ENCODE data around the gene PCDHGC3. TPM values are rescaled to one million over a fixed set of nuclear protein-coding genes. Genes with fewer than 3 reads are reported as not detected.

The PCDHGC3 gene
- total RNA-seq, 1 donor = 36.3 TPM

- TF ChIP-seq, protein P1, sequence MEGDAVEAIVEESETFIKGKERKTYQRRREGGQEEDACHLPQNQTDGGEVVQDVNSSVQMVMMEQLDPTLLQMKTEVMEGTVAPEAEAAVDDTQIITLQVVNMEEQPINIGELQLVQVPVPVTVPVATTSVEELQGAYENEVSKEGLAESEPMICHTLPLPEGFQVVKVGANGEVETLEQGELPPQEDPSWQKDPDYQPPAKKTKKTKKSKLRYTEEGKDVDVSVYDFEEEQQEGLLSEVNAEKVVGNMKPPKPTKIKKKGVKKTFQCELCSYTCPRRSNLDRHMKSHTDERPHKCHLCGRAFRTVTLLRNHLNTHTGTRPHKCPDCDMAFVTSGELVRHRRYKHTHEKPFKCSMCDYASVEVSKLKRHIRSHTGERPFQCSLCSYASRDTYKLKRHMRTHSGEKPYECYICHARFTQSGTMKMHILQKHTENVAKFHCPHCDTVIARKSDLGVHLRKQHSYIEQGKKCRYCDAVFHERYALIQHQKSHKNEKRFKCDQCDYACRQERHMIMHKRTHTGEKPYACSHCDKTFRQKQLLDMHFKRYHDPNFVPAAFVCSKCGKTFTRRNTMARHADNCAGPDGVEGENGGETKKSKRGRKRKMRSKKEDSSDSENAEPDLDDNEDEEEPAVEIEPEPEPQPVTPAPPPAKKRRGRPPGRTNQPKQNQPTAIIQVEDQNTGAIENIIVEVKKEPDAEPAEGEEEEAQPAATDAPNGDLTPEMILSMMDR (IDR thresholded peaks at IDR 0.05; ENCODE audit: insufficient read depth, low read depth, low read length) = no peak
- no peak for DNase-seq (ENCODE audit: low read depth)
- no peak overlapping the region for H3K4me3 ChIP-seq (ENCODE audit: low read depth, low read length)
Measured at GRCh38 chr5:141495453-141495811, 19.7 kb downstream of the PCDHGC3 start.

DNA sequence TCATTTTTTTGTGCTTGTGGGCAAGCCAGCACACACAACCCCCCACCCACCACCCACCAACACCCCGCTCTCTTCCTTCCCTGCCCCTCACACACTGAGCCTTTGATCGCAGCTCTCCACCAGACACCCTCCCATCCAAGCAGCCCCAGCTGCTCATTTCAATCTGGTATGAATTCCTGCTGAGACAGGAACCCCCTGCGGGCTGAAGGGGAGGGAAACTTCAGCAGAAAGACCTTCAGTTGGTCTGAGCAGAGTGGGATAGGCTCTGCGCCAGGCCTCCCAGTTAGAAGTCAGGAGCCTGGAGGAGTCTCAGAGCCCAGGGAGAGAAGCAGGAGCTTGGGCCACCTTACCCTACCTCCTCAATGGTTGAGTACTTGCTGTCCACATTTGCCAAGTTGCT is 20.3 kb downstream of the PCDHGC3 start:
- TF ChIP-seq, protein P1 (IDR thresholded peaks at IDR 0.05; ENCODE audit: insufficient read depth, low read depth, low read length) = no peak
- DNase-seq (ENCODE audit: low read depth) = no peak
- no peak overlapping the region for H3K4me3 ChIP-seq (ENCODE audit: low read depth, low read length)

- H3K4me3 ChIP-seq (ENCODE audit: low read depth, low read length) = no peak overlapping the region
- DNase-seq (ENCODE audit: low read depth) = no peak
- TF ChIP-seq, protein P1 (IDR thresholded peaks at IDR 0.05; ENCODE audit: insufficient read depth, low read depth, low read length) = no peak
Measured at GRCh38 chr5:141501761-141502160, 26.0 kb downstream of the PCDHGC3 start.

DNA sequence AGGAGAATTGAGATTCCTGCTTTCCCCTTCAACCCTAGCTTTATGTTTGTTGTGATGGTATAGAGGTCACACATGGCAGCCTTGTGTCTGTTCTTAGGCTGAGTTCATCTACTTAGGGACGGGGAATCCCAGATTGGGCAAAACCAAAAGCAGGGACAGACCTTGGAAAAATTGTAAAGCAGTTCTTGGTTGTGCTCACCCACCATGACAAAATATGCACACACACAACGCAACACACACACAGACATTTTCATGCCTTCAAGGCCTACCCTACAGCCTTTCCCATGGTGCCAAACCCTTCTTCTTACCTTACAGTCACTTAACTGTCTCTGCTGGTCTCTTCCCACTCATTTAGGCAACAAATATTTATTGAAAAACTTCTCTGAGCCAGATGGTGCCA is 27.9 kb downstream of the PCDHGC3 start:
- no peak for DNase-seq (ENCODE audit: low read depth)
- no peak overlapping the region for H3K4me3 ChIP-seq (ENCODE audit: low read depth, low read length)
- TF ChIP-seq, protein P1 (IDR thresholded peaks at IDR 0.05; ENCODE audit: insufficient read depth, low read depth, low read length) = no peak

GRCh38 chr5:141504216-141504615 is 28.4 kb downstream of the PCDHGC3 start:
- TF ChIP-seq, protein P1 (IDR thresholded peaks at IDR 0.05; ENCODE audit: insufficient read depth, low read depth, low read length) = no peak
- no peak for DNase-seq (ENCODE audit: low read depth)
- H3K4me3 ChIP-seq (ENCODE audit: low read depth, low read length) = no peak overlapping the region

DNA sequence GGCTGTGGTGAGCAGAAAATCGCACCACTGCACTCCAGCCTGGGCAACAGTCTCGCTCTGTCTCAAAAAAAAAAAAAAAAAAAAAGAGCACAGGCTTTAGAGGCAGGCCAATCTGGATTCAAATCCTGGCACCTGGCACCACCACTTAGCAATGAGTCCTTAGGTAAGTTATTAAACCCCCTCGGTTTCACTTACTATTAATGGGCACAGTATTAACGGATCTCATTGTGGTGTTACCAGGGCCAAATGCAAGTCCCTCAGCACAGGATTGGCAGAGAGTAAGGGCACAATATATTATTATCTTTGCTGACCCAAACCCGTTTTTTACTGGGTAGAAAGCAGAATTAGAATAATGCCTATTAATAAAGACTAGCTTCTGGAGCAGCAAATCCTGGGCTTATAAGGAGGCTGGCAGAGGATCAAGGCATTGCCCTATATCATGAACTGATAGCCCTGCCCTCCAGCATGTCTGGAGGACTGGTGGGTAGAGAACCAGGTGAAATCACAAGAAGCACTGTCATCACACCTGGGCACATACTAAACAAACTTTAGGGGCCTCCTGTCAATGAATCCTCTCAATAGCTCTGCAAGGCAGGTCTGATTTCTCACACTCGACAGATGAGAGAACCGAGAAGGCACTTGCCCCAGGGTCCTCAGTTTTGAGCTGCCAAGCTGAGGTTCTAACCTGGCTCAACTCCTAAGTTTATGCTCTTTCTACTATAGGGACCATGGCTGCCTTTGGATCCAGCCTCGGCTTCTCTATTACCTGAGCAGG is 30.8 kb downstream of the PCDHGC3 start:
- TF ChIP-seq, protein P1 (IDR thresholded peaks at IDR 0.05; ENCODE audit: insufficient read depth, low read depth, low read length) = no peak
- no peak overlapping the region for H3K4me3 ChIP-seq (ENCODE audit: low read depth, low read length)
- no peak for DNase-seq (ENCODE audit: low read depth)
